Uterus (tissue), 4 donors: Measurements from ENCODE around the gene KCTD13. TPM values are rescaled to one million over a fixed set of nuclear protein-coding genes. Genes with fewer than 3 reads are reported as not detected.

Source experiments
- DNase-seq, 2 donors: peaks; one replicate each; pipeline ENCODE4 v3.0.0-alpha.2; 2019 to 2020
- H3K27ac ChIP-seq, 2 donors: fragments of 200-600 bp; sonication (generic); 1 replicate in 1 of 2; 2 replicates in 1 of 2; pipeline ENCODE4 v1.5.1; 2016 to 2018
- H3K27me3 ChIP-seq, 2 donors: fragments of 200-600 bp; sonication (generic); one replicate each; pipeline ENCODE4 v1.5.1; 2018 to 2019; ENCODE audit warnings: control low read depth in 1 of 2
- H3K36me3 ChIP-seq, 2 donors: fragments of 200-600 bp; sonication (generic); one replicate each; pipeline ENCODE4 v1.5.1; 2019; ENCODE audit warnings: control low read depth in 1 of 2
- H3K4me1 ChIP-seq, 2 donors: fragments of 200-600 bp; sonication (generic); one replicate each; pipeline ENCODE4 v1.5.1; 2018 to 2019; ENCODE audit warnings: control low read depth in 1 of 2
- H3K4me3 ChIP-seq, 2 donors: fragments of 200-600 bp; sonication (generic); 1 replicate in 1 of 2; 2 replicates in 1 of 2; pipeline ENCODE4 v1.5.1; 2018 to 2019; ENCODE audit warnings: mild to moderate bottlenecking in 1 of 2
- H3K9me3 ChIP-seq, 2 donors: fragments of 200-600 bp; sonication (generic); one replicate each; pipeline ENCODE4 v1.5.1; 2019; ENCODE audit warnings: control low read depth in 1 of 2
- CTCF ChIP-seq, 4 experiments: fragments of 200-600 bp in 2 of 4; fragments of 450-650 bp in 2 of 4; sonication (generic) in 2 of 4; IDR thresholded peaks; one replicate each; pipeline ENCODE4 v1.5.1; 2016 to 2019; ENCODE audit warnings: antibody characterized with exemption in 4 of 4, mild to moderate bottlenecking in 2 of 4, moderate library complexity in 1 of 4
- POLR2A ChIP-seq, 2 donors: fragments of 450-650 bp; IDR thresholded peaks; one replicate each; pipeline ENCODE4 v1.6.1; 2016; ENCODE audit warnings: antibody characterized with exemption in 2 of 2, mild to moderate bottlenecking in 1 of 2, moderate library complexity in 1 of 2
- intact Hi-C: fragments of 100-400 bp; cut with DNase I; formaldehyde crosslinking; loops from one replicate; pipeline ENCODE4 v1.15.1; 2023; ENCODE audit warnings: low total_unique reads
- total RNA-seq, 4 donors: library from RNA; depleted of rRNA in 3 of 4; stranded (reverse); fragments of >200 nt in 3 of 4; gene quantifications; one replicate each; pipeline versions ENCODE4 v1.1.0 to v1.2.4, GENCODE V29; 2014 to 2023
- donor health status: DM: yes; HTN: yes; CAD: no.

KCTD13 gene
- total RNA-seq, 4 donors from 2014 or later: 1.8 to 33.3 (median 14.6) TPM

- H3K36me3 ChIP-seq: no peaks in the 10 kb centered on the region
- intact Hi-C loops: no loop called here
- H3K9me3 ChIP-seq: no peaks in the 10 kb centered on the region
- H3K27me3 ChIP-seq: no peaks in the 10 kb centered on the region
- H3K4me1 ChIP-seq: no peaks in the 10 kb centered on the region
- no peak overlapping the region for H3K4me3 ChIP-seq
- no peak for TF ChIP-seq POLR2A (IDR thresholded peaks at IDR 0.05)
- TF ChIP-seq CTCF (IDR thresholded peaks at IDR 0.05): no peak
- no peak for DNase-seq
- no peak overlapping the region for H3K27ac ChIP-seq
Observed at GRCh38 chr16:29958756-29959155, 32.7 kb upstream of the KCTD13 start.

- DNase-seq: no peak
- Histone ChIP-seq H3K4me3 (no peak overlapping the region), H3K4me1 (no peaks in the 10 kb centered on the region), H3K36me3 (no peaks in the 10 kb centered on the region), H3K27me3 (no peaks in the 10 kb centered on the region), H3K9me3 (no peaks in the 10 kb centered on the region), H3K27ac (no peak overlapping the region)
- no peak for TF ChIP-seq POLR2A (IDR thresholded peaks at IDR 0.05)
- no peak for TF ChIP-seq CTCF (IDR thresholded peaks at IDR 0.05)
- intact Hi-C loops: no loop called here
Observed at GRCh38 chr16:29951625-29952365, 25.8 kb upstream of the KCTD13 start.

- Histone ChIP-seq H3K27ac (no peak overlapping the region), H3K36me3 (no peaks in the 10 kb centered on the region), H3K27me3 (no peaks in the 10 kb centered on the region), H3K4me3 (no peak overlapping the region), H3K4me1 (no peaks in the 10 kb centered on the region), H3K9me3 (no peaks in the 10 kb centered on the region)
- TF ChIP-seq CTCF (IDR thresholded peaks at IDR 0.05): no peak
- TF ChIP-seq POLR2A (IDR thresholded peaks at IDR 0.05): no peak
- intact Hi-C loops: no loop called here
- no peak for DNase-seq
Observed at GRCh38 chr16:29950806-29951461, 24.9 kb upstream of the KCTD13 start.

GRCh38 chr16:29947897-29948296 is 21.9 kb upstream of the KCTD13 start:
- intact Hi-C loops: no loop called here
- no peak for TF ChIP-seq POLR2A (IDR thresholded peaks at IDR 0.05)
- no peaks in the 10 kb centered on the region for H3K27me3 ChIP-seq
- H3K4me1 ChIP-seq: no peaks in the 10 kb centered on the region
- no peaks in the 10 kb centered on the region for H3K36me3 ChIP-seq
- H3K27ac ChIP-seq: no peak overlapping the region
- H3K9me3 ChIP-seq: no peaks in the 10 kb centered on the region
- no peak for DNase-seq
- H3K4me3 ChIP-seq: no peak overlapping the region

GRCh38 chr16:29943846-29944799 is 18.1 kb upstream of the KCTD13 start:
- H3K4me3 ChIP-seq: no peak overlapping the region
- peak; percentile 74 to 81 for DNase-seq
- intact Hi-C loops: no loop called here
- H3K36me3 ChIP-seq: no peaks in the 10 kb centered on the region
- no peaks in the 10 kb centered on the region for H3K9me3 ChIP-seq
- peak overlapping the region; percentile 70 to 79 for H3K27ac ChIP-seq
- TF ChIP-seq CTCF (IDR thresholded peaks at IDR 0.05): peak in 1 of 4 experiments; percentile 8
- TF ChIP-seq POLR2A (IDR thresholded peaks at IDR 0.05): no peak
- no peaks in the 10 kb centered on the region for H3K4me1 ChIP-seq
- H3K27me3 ChIP-seq: no peaks in the 10 kb centered on the region
